ENCODE measurements around the gene GYPA.
"Not testable (repeated sequence)": the region's sequence is repeated elsewhere in the genome, so short reads cannot be mapped to it uniquely, and the experiment has no call there.

DNA sequence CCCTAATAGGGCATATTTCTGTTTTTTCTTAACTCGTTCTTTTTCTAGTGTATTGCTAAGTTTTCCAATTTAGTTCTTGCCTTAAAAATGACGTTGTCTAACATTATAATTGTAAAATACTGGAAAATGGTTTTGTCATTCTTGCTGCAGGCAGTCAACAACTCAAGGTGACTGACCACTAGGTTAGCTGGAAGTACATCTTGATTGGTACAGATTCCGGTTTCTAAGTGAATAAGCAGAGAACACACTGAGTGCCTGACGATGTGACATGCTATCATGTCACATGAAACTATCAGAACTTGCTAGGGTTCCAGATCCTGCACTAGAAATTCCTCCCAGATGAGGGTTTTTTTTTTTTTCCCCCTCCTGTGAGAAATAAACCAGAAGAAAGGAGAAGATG lies 60.4 kb downstream of the GYPA start:
- TF ChIP-seq ZNF791 (tag by site-specific recombination; IDR thresholded peaks at IDR 0.05); KLF16 (tag by site-specific recombination; IDR thresholded peaks at IDR 0.05); ZNF274 (IDR thresholded peaks at IDR 0.05; ENCODE audit: low read length); ZNF274 (tag by site-specific recombination; IDR thresholded peaks at IDR 0.05; ENCODE audit: borderline replicate concordance); ZBTB20 (tag by site-specific recombination; IDR thresholded peaks at IDR 0.05); ZNF133 (tag by site-specific recombination; IDR thresholded peaks at IDR 0.05); ZNF157 (tag by site-specific recombination; IDR thresholded peaks at IDR 0.05); ZNF23 (tag by site-specific recombination; IDR thresholded peaks at IDR 0.05; ENCODE audit: borderline replicate concordance); ZNF670 (tag by site-specific recombination; IDR thresholded peaks at IDR 0.05; ENCODE audit: low read depth); SP3 (tag by site-specific recombination; IDR thresholded peaks at IDR 0.05): not testable (repeated sequence)
- TF ChIP-seq, protein P1, sequence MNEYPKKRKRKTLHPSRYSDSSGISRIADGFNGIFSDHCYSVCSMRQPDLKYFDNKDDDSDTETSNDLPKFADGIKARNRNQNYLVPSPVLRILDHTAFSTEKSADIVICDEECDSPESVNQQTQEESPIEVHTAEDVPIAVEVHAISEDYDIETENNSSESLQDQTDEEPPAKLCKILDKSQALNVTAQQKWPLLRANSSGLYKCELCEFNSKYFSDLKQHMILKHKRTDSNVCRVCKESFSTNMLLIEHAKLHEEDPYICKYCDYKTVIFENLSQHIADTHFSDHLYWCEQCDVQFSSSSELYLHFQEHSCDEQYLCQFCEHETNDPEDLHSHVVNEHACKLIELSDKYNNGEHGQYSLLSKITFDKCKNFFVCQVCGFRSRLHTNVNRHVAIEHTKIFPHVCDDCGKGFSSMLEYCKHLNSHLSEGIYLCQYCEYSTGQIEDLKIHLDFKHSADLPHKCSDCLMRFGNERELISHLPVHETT (tag by site-specific recombination; IDR thresholded peaks at IDR 0.05): not testable (repeated sequence)
- TF ChIP-seq, protein P2, sequence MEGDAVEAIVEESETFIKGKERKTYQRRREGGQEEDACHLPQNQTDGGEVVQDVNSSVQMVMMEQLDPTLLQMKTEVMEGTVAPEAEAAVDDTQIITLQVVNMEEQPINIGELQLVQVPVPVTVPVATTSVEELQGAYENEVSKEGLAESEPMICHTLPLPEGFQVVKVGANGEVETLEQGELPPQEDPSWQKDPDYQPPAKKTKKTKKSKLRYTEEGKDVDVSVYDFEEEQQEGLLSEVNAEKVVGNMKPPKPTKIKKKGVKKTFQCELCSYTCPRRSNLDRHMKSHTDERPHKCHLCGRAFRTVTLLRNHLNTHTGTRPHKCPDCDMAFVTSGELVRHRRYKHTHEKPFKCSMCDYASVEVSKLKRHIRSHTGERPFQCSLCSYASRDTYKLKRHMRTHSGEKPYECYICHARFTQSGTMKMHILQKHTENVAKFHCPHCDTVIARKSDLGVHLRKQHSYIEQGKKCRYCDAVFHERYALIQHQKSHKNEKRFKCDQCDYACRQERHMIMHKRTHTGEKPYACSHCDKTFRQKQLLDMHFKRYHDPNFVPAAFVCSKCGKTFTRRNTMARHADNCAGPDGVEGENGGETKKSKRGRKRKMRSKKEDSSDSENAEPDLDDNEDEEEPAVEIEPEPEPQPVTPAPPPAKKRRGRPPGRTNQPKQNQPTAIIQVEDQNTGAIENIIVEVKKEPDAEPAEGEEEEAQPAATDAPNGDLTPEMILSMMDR (tag by site-specific recombination; IDR thresholded peaks at IDR 0.05): not testable (repeated sequence)
- TF ChIP-seq, protein P3, sequence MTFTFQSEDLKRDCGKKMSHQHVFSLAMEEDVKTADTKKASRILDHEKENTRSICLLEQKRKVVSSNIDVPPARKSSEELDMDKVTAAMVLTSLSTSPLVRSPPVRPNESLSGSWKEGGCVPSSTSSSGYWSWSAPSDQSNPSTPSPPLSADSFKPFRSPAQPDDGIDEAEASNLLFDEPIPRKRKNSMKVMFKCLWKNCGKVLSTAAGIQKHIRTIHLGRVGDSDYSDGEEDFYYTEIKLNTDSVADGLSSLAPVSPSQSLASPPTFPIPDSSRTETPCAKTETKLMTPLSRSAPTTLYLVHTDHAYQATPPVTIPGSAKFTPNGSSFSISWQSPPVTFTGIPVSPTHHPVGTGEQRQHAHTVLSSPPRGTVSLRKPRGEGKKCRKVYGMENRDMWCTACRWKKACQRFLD (tag by site-specific recombination; IDR thresholded peaks at IDR 0.05): not testable (repeated sequence)
